SK-N-SH treated with all-trans-retinoic acid at 6 μM for 48 hours (cell line): ENCODE results near the gene LINC00632.

Source experiments
- CREB5 ChIP-seq: fragments of 250-450 bp; sonication (Bioruptor Pico); IDR thresholded peaks from 2 replicates; pipeline ENCODE4 v1.5.1; 2020; ENCODE audit warnings: low read depth, mild to moderate bottlenecking, moderate library complexity
- ESRRG ChIP-seq: fragments of 250-450 bp; sonication (Bioruptor Pico); IDR thresholded peaks from 2 replicates; pipeline ENCODE4 v1.6.1; 2021; ENCODE audit warnings: mild to moderate bottlenecking
- OSR1 ChIP-seq: fragments of 250-450 bp; sonication (Bioruptor Pico); IDR thresholded peaks from 2 replicates; pipeline ENCODE4 v1.8.0; 2022; ENCODE audit warnings: moderate library complexity, mild to moderate bottlenecking, inconsistent platforms
- PATZ1 ChIP-seq: fragments of 250-450 bp; sonication (Bioruptor Pico); IDR thresholded peaks from 2 replicates; pipeline ENCODE4 v1.8.0; 2020; ENCODE audit warnings: mild to moderate bottlenecking, moderate library complexity, borderline replicate concordance
- POU6F1 ChIP-seq: fragments of 250-450 bp; sonication (Bioruptor Pico); IDR thresholded peaks from 2 replicates; pipeline ENCODE4 v1.8.0; 2021; ENCODE audit warnings: low read depth, mild to moderate bottlenecking, moderate library complexity, borderline replicate concordance
- RARB ChIP-seq: fragments of 250-450 bp; sonication (Bioruptor Pico); IDR thresholded peaks from 2 replicates; pipeline ENCODE4 v1.8.0; 2021; ENCODE audit warnings: mild to moderate bottlenecking, moderate library complexity
- TSHZ2 ChIP-seq: fragments of 250-450 bp; sonication (Bioruptor Pico); IDR thresholded peaks from 2 replicates; pipeline ENCODE4 v1.5.0; 2020; ENCODE audit warnings: mild to moderate bottlenecking, moderate library complexity

- TF ChIP-seq RARB (CRISPR knock-in tag) (no peak), POU6F1 (CRISPR knock-in tag) (no peak), ESRRG (CRISPR knock-in tag) (no peak), OSR1 (CRISPR knock-in tag) (no peak), TSHZ2 (CRISPR knock-in tag) (no peak), CREB5 (CRISPR knock-in tag) (no peak), PATZ1 (no peak)
These were observed 89.7 kb downstream of the LINC00632 start for GRCh38 chrX:140799216-140799615.
